ENCODE results near the gene PES1. TPM values are rescaled to one million over a fixed set of nuclear protein-coding genes. Genes with fewer than 3 reads are reported as not detected.

The PES1 gene
- total and polyA plus RNA-seq, 2 donors (not counting 3 experiments of a cell fraction or from before 2014, with no cell fraction given): 110 to 135 TPM

DNA sequence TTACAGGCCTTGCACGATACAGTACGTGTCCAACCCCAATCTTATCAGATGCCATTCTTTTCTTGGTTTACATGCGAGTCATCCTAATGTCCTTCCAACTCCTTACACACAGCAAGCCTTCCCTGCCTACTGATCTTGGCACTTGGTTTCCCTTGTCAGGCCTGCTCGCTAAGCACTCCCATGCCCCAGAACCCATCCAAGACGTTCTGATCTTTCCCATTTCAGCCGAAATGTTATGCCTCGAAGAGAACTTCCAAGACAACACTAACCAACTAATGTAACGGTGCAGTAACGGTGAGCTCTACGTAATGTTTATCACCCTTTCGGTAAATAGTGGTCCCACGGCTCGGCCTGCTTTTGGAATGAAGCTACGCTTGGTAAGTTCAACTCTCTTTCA, 521 bp downstream of the PES1 start:
- peak overlapping the region; percentile 33 for H2AFZ ChIP-seq (ENCODE audit: low read depth, low read length)
- peaks cover 27% of the 10 kb centered on the region for H3K79me2 ChIP-seq (ENCODE audit: control insufficient read depth, insufficient read depth, low read length)
- TSS peak; percentile 38 for BruUV-seq (replicated peaks)
- TF ChIP-seq FOS (IDR thresholded peaks at IDR 0.05; ENCODE audit: borderline replicate concordance, insufficient read depth, low read length): no peak
- ChIA-PET POLR2A (no interaction called here), CTCF (interaction anchor here (0.8 to 2.7 kb wide), 6 partner anchors 10 to 204 kb away, joined by 3 to 20 read pairs (median 10); partner anchors contain the start of genes RNF215 and TCN2)
- FAIRE-seq: no peak
- no peaks in the 10 kb centered on the region for H3K9me1 ChIP-seq (replicated peaks; ENCODE audit: control insufficient read depth, extremely low read depth, insufficient read depth, low read length)
- peak overlapping the region; percentile 95 for H3K27ac ChIP-seq (ENCODE audit: insufficient read depth, low read depth, low read length)
- dilution Hi-C loops (cut with MboI; ENCODE audit: extremely low pct_ligation_motif_present, low sequenced_read_pairs) (no loop called here), intact Hi-C loops (cut with micrococcal nuclease) (loop anchor here (5.0 kb wide), 1 partner anchor 331 kb away; no protein-coding TSS in a partner anchor)
- no peaks in the 10 kb centered on the region for H3K27me3 ChIP-seq (ENCODE audit: control insufficient read depth in 2 of 2, insufficient read depth in 2 of 2, low read length in 2 of 2)
- peaks cover 15 to 25% of the 10 kb centered on the region in 2 experiments for H3K36me3 ChIP-seq (ENCODE audit: control insufficient read depth in 2 of 2, extremely low read depth in 1 of 2, insufficient read depth in 2 of 2, low read length in 2 of 2)
- H4K20me1 ChIP-seq (replicated peaks; ENCODE audit: control insufficient read depth, extremely low read depth, insufficient read depth, low read length): no peaks in the 10 kb centered on the region
- peak overlapping the region; percentile 68 to 93 (median 72) for H3K4me3 ChIP-seq (replicated peaks in 1 of 3; ENCODE audit: insufficient read depth in 1 of 3, low read depth in 1 of 3, low read length in 3 of 3)
- peak; percentile 44 for DNase-seq (ENCODE audit: low read depth, low spot score)
- H3K4me1 ChIP-seq (ENCODE audit: control insufficient read depth, extremely low read depth, insufficient read depth, low read length): peaks cover 10% of the 10 kb centered on the region
- H3K9me3 ChIP-seq (replicated peaks; ENCODE audit: control insufficient read depth, insufficient read depth, low read length): no peaks in the 10 kb centered on the region
- peak overlapping the region; percentile 96 for H3K4me2 ChIP-seq (ENCODE audit: insufficient read depth, low read length)
- peak overlapping the region; percentile 97 for H3K9ac ChIP-seq (replicated peaks; ENCODE audit: extremely low read depth, insufficient read depth, low read length)

DNA sequence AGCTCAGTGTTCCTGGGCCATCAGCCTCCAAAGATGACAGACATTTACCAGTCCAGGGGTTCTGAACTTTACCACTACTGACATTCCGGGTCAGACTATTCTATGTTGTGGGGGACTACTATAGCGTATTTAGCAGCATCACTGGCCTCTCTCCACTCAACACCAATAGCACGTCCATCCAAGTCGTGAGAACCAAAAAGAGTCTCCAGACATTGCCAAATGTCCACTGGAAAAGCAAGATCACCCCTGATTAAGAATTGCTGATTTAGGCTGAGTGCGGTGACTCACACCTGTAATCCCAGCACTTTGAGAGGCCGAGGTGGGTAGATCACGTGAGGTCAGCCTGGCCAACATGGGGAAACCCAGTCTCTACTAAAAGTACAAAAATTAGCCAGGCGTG, 5.3 kb downstream of the PES1 start:
- no peak overlapping the region for H2AFZ ChIP-seq (ENCODE audit: low read depth, low read length)
- no peak overlapping the region for H3K4me2 ChIP-seq (ENCODE audit: insufficient read depth, low read length)
- dilution Hi-C loops (cut with MboI; ENCODE audit: extremely low pct_ligation_motif_present, low sequenced_read_pairs) (no loop called here), intact Hi-C loops (cut with micrococcal nuclease) (no loop called here)
- no TSS peak for BruUV-seq (replicated peaks)
- H3K27ac ChIP-seq (ENCODE audit: insufficient read depth, low read depth, low read length): no peak overlapping the region
- CTCF ChIA-PET: interaction anchor here (1.4 kb wide), 1 partner anchor 16 kb away, joined by 5 read pairs; no protein-coding TSS in a partner anchor
- H4K20me1 ChIP-seq (replicated peaks; ENCODE audit: control insufficient read depth, extremely low read depth, insufficient read depth, low read length): no peaks in the 10 kb centered on the region
- H3K36me3 ChIP-seq (ENCODE audit: control insufficient read depth in 2 of 2, extremely low read depth in 1 of 2, insufficient read depth in 2 of 2, low read length in 2 of 2): peaks cover 20 to 46% of the 10 kb centered on the region in 2 experiments
- H3K9ac ChIP-seq (replicated peaks; ENCODE audit: extremely low read depth, insufficient read depth, low read length): no peak overlapping the region
- POLR2A ChIA-PET: no interaction called here
- DNase-seq (ENCODE audit: low read depth, low spot score) (no peak), FAIRE-seq (no peak)
- H3K9me1 ChIP-seq (replicated peaks; ENCODE audit: control insufficient read depth, extremely low read depth, insufficient read depth, low read length): no peaks in the 10 kb centered on the region
- H3K79me2 ChIP-seq (ENCODE audit: control insufficient read depth, insufficient read depth, low read length): peaks cover 24% of the 10 kb centered on the region
- no peak overlapping the region for H3K4me3 ChIP-seq (replicated peaks in 1 of 3; ENCODE audit: insufficient read depth in 1 of 3, low read depth in 1 of 3, low read length in 3 of 3)
- H3K27me3 ChIP-seq (ENCODE audit: control insufficient read depth in 2 of 2, insufficient read depth in 2 of 2, low read length in 2 of 2): no peaks in the 10 kb centered on the region
- H3K4me1 ChIP-seq (ENCODE audit: control insufficient read depth, extremely low read depth, insufficient read depth, low read length): peaks cover 26% of the 10 kb centered on the region
- TF ChIP-seq, protein P1, sequence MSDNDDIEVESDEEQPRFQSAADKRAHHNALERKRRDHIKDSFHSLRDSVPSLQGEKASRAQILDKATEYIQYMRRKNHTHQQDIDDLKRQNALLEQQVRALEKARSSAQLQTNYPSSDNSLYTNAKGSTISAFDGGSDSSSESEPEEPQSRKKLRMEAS (IDR thresholded peaks at IDR 0.05; ENCODE audit: insufficient read depth, insufficient read length): no peak
- no peak for TF ChIP-seq MYC (IDR thresholded peaks at IDR 0.05; ENCODE audit: low read depth, low read length)
- no peak for TF ChIP-seq POLR2A (IDR thresholded peaks at IDR 0.05; ENCODE audit: low read depth, low read length)
- no peak for TF ChIP-seq POLR2AphosphoS5 (IDR thresholded peaks at IDR 0.05; ENCODE audit: insufficient read depth, low read depth, low read length)
- TF ChIP-seq, protein P2, sequence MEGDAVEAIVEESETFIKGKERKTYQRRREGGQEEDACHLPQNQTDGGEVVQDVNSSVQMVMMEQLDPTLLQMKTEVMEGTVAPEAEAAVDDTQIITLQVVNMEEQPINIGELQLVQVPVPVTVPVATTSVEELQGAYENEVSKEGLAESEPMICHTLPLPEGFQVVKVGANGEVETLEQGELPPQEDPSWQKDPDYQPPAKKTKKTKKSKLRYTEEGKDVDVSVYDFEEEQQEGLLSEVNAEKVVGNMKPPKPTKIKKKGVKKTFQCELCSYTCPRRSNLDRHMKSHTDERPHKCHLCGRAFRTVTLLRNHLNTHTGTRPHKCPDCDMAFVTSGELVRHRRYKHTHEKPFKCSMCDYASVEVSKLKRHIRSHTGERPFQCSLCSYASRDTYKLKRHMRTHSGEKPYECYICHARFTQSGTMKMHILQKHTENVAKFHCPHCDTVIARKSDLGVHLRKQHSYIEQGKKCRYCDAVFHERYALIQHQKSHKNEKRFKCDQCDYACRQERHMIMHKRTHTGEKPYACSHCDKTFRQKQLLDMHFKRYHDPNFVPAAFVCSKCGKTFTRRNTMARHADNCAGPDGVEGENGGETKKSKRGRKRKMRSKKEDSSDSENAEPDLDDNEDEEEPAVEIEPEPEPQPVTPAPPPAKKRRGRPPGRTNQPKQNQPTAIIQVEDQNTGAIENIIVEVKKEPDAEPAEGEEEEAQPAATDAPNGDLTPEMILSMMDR (IDR thresholded peaks at IDR 0.05; ENCODE audit: extremely low read depth in 1 of 2, insufficient read depth in 1 of 2, low read depth in 1 of 2, low read length in 2 of 2): no peak
- TF ChIP-seq FOS (IDR thresholded peaks at IDR 0.05; ENCODE audit: borderline replicate concordance, insufficient read depth, low read length): no peak
- TF ChIP-seq GATA2 (IDR thresholded peaks at IDR 0.05; ENCODE audit: insufficient read depth, insufficient read length, low read depth, low read length): no peak
- no peak for TF ChIP-seq JUN (IDR thresholded peaks at IDR 0.05; ENCODE audit: borderline replicate concordance, insufficient read depth, insufficient read length, low read depth)
- no peak for TF ChIP-seq EZH2 (IDR thresholded peaks at IDR 0.05; ENCODE audit: borderline replicate concordance, low read depth, low read length, severe bottlenecking)
- no peaks in the 10 kb centered on the region for H3K9me3 ChIP-seq (replicated peaks; ENCODE audit: control insufficient read depth, insufficient read depth, low read length)

All from endothelial cell of umbilical vein (primary cell).